Stimulated activated CD4-positive, alpha-beta T cell treated with anti-CD3 and anti-CD28 coated beads, Interleukin-1b, Interleukin-23, amount 100 ng/mL, for 48 hours (primary cell): ENCODE data around the gene TRERF1.
"Not testable (repeated sequence)": the region's sequence is repeated elsewhere in the genome, so short reads cannot be mapped to it uniquely, and the experiment has no call there.

Source experiments
- DNase-seq: peaks from one replicate; pipeline ENCODE4 v3.0.0-alpha.2; 2020

TRERF1 gene

GRCh38 chr6:42448927-42449659 is 2.6 kb downstream of the TRERF1 start:
- DNase-seq = no peak

GRCh38 chr6:42448391-42448790 is 3.3 kb downstream of the TRERF1 start:
- no peak for DNase-seq

GRCh38 chr6:42446996-42447395 is 4.7 kb downstream of the TRERF1 start:
- no peak for DNase-seq

GRCh38 chr6:42446370-42446769 is 5.4 kb downstream of the TRERF1 start:
- DNase-seq = no peak

GRCh38 chr6:42445955-42446354 is 5.8 kb downstream of the TRERF1 start:
- DNase-seq = not testable (repeated sequence)

GRCh38 chr6:42443312-42444060 is 8.2 kb downstream of the TRERF1 start:
- DNase-seq = no peak

GRCh38 chr6:42441697-42442081 is 10.0 kb downstream of the TRERF1 start:
- DNase-seq = peak; percentile 20

GRCh38 chr6:42440778-42441696 is 10.7 kb downstream of the TRERF1 start:
- DNase-seq = no peak

- DNase-seq = no peak
Measured at GRCh38 chr6:42440027-42440426, 11.7 kb downstream of the TRERF1 start.

GRCh38 chr6:42436825-42437224 is 14.9 kb downstream of the TRERF1 start:
- DNase-seq = no peak

- DNase-seq = no peak
Measured at GRCh38 chr6:42434237-42434636, 17.5 kb downstream of the TRERF1 start.

GRCh38 chr6:42433409-42433808 is 18.3 kb downstream of the TRERF1 start:
- DNase-seq = no peak

GRCh38 chr6:42431877-42432276 is 19.8 kb downstream of the TRERF1 start:
- DNase-seq = no peak

GRCh38 chr6:42431356-42431755 is 20.4 kb downstream of the TRERF1 start:
- DNase-seq = no peak

GRCh38 chr6:42429836-42430235 is 21.9 kb downstream of the TRERF1 start:
- no peak for DNase-seq

GRCh38 chr6:42429042-42429585 is 22.6 kb downstream of the TRERF1 start:
- DNase-seq = no peak

GRCh38 chr6:42428326-42429041 is 23.2 kb downstream of the TRERF1 start:
- DNase-seq = peak; percentile 27

GRCh38 chr6:42427871-42428270 is 23.9 kb downstream of the TRERF1 start:
- no peak for DNase-seq

- DNase-seq = no peak
Measured at GRCh38 chr6:42426191-42426590, 25.5 kb downstream of the TRERF1 start.

GRCh38 chr6:42424906-42425474 is 26.7 kb downstream of the TRERF1 start:
- DNase-seq = no peak

GRCh38 chr6:42423244-42423643 is 28.5 kb downstream of the TRERF1 start:
- DNase-seq = peak; percentile 65

GRCh38 chr6:42420741-42421140 is 31.0 kb downstream of the TRERF1 start:
- no peak for DNase-seq
